Hematopoietic multipotent progenitor cell treated with erythropoietin and hydrocortisone succinate and interleukin-3 and kit ligand, for 15 days (in vitro differentiated cells): ENCODE data around the gene ITPR1.

Experiments used
- DNase-seq: peaks from one replicate; pipeline ENCODE4 v3.0.0-alpha.2; 2015; ENCODE audit warnings: low spot score

ITPR1 gene

DNA sequence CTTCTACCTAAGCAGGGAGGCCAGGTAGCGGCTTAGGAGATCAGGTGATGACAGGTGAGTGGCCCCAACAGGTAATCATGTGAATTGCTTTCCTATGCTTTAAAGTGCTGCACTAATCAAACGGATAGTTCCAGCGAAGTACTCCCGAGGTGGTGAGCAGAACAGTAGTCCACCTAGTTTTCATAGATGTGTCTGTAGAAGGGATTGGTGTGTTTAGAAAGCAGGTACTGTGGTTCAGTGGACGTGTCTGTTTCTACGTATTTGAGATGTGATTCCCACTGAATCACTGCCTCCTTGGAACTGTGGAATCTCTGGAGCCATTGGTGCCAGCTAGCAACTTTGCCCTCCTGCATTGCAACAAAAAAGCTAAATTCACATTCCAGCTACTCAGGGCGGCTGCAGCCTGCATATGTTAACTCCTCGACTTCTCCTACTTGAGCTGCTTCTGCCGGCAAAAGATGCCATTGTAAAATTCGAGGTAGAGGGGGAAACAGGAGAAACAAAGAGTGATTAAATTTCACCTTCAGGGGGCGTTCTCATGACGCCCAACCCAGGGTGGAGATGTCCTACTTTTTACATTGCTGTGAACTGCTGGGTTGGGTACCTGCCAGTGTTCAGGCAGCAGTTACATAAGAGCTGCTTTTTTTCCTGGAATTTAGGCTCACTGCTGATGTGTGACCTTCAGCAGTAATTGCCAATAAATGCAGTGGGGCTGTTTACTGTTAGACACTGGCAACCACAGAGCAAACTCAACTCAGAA lies 227.3 kb downstream of the ITPR1 start:
- no peak for DNase-seq

- DNase-seq = no peak
Observed at GRCh38 chr3:4721511-4721911, 228.4 kb downstream of the ITPR1 start.

GRCh38 chr3:4722103-4722502 lies 229.0 kb downstream of the ITPR1 start:
- DNase-seq = peak; percentile 9

DNA sequence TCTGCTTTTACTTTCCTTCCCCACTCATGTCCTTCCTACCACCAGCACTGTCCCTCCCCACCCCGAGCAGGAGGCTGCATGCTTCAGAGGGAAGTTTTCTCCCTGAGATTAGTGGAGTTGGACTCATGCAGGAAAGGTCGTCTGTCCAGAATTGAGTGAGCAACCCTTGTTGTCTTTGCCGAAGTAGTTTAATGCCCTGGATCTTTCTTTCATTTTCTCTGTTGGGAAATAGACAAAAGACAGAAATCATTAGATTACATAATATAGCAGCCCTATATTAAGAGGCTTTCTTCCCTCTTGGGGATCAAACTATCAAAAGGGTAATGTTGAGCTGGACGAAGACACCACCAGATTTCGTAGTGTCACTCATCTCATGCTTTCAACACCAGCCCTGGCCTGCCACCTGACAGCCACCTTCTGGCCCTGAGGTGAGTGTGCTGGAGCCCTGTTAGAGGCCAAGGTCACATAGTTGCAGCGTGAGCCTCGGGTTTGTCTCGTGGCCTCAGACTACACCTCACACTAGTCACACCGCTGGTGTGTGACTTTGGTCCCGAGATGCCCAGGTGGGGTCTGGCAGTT lies 231.0 kb downstream of the ITPR1 start:
- DNase-seq = no peak

DNA sequence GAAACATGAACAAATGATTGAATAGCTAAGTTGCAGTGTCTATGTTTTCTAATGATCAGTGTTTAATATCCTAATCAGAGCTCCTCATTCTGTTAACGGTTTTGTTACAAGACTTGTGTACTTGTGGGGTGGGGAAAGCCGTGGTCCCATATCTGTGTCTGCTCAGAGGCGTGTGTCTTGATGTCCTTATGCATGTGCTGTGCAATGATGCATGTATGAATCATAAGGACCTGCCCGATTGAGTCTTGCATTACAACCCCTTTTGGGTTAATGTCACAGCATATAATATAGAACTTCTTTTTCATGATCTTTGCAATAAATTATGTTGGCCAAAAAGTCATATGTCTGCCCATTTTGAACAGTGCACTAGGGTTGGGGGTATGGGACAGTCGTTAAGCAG lies 233.4 kb downstream of the ITPR1 start:
- no peak for DNase-seq

GRCh38 chr3:4729061-4729973 lies 236.2 kb downstream of the ITPR1 start:
- DNase-seq = no peak

DNA sequence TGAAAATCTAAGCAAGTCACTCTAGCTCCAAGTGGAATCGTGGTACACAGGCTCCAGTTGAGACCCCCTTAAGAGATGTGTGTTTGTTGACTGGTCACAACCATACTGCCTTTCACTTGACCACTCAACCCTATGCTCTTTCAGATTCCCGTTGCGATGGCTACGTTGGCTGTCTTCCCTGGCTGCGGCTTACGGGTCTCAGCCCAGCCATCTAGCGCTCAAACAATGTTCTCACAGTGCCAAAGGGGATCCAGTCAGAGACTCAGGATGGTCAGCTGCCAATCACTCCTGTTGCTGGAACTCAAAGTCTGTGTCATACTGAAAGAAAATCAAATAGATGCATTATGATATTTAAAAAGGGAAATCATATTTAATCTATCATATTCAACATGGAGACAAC lies 237.6 kb downstream of the ITPR1 start:
- DNase-seq = no peak

DNA sequence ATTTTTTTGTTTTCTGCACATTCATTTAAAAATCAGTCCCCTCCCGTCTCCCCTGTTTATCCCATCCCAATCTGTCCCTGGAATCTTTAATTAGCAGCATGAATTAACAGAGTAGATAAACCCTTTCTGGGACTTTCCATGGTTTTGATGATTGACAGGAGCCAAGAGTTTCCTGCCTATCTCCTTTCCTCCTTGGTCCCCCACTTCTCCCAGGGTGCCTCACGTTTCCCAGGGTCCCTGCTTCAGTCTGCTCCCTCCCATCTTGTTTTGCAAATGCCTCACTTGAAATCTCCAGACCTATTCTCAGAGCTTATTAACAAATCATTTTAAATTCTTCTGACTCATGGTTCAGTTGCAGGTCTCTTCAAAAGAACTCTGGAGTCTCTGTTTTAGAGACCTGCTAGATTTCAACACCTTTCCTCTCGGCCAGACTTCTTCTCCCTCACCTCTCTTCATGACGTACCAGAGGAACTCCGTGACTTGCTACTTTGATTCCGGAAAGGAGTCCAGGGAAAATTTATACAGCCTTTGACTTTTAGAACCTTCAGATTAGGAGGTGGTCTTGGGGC lies 238.5 kb downstream of the ITPR1 start:
- no peak for DNase-seq

DNA sequence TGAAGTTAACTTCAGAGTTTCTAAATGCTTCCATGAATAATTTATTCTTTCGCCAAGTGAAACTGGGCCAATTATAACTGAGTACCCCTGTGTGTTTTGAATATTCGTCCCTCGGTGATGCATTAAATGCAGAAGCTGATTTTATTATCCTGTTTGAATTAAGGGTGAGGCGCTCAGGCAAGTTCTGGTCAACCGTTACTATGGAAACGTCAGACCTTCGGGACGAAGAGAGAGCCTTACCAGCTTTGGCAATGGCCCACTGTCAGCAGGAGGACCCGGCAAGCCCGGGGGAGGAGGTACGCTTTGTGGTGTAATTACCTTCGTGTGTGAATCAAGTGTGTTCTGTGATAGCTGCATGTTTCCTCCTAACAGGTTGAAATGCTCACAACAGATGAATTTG lies 239.8 kb downstream of the ITPR1 start:
- DNase-seq = no peak

DNA sequence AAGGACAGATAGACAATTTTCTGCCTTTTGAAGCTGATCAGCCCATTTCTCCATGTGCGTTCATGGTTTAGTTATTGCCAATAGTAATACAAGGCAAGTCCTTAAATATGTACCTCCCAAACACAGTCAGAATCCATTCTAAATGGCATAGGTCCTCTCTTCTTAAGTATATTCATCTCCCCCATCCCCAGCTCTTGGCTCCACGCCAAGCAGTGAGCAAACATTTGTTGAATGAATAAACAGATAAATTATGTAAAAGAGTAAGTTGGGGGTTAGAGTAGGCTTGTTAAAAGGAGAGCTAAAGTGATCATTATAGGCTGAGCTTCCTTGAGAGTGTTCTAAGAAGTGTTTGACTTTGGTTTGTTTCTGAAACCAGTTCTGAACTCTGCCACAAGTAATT lies 241.3 kb downstream of the ITPR1 start:
- DNase-seq = no peak

GRCh38 chr3:4735243-4735642 lies 242.1 kb downstream of the ITPR1 start:
- DNase-seq = no peak

GRCh38 chr3:4736284-4736861 lies 243.2 kb downstream of the ITPR1 start:
- DNase-seq = no peak

GRCh38 chr3:4738737-4739274 lies 245.7 kb downstream of the ITPR1 start:
- DNase-seq = no peak

- no peak for DNase-seq
Observed at GRCh38 chr3:4739289-4740236, 246.4 kb downstream of the ITPR1 start.

- no peak for DNase-seq
Observed at GRCh38 chr3:4740397-4741105, 247.4 kb downstream of the ITPR1 start.

- no peak for DNase-seq
Observed at GRCh38 chr3:4741106-4741403, 247.9 kb downstream of the ITPR1 start.

- peak; percentile 7 for DNase-seq
Observed at GRCh38 chr3:4741404-4742307, 248.5 kb downstream of the ITPR1 start.

GRCh38 chr3:4742359-4742758 lies 249.2 kb downstream of the ITPR1 start:
- no peak for DNase-seq

- DNase-seq = no peak
Observed at GRCh38 chr3:4743371-4743770, 250.2 kb downstream of the ITPR1 start.
